Psoas muscle (tissue), 8 donors: ENCODE results near the gene NCOR1. TPM values are rescaled to one million over a fixed set of nuclear protein-coding genes. Genes with fewer than 3 reads are reported as not detected.
A peak's percentile ranks its signal among the peaks of the same experiment; 100 is the strongest.

Experiments used
- ATAC-seq, 4 donors: fragments of 200-7000 bp; cut with Tn5 transposase; one replicate each; pipeline ENCODE4 v1.9.1; 2020; ENCODE audit warnings: moderate library complexity in 3 of 4, mild to moderate bottlenecking in 2 of 4
- DNase-seq, 2 donors: peaks; one replicate each; pipeline ENCODE4 v3.0.0-alpha.2; 2020
- H3K27ac ChIP-seq: fragments of 200-600 bp; one replicate; pipeline ENCODE4 v1.8.0; 2022
- H3K27me3 ChIP-seq, 3 donors: fragments of 200-600 bp in 1 of 3; one replicate each; pipeline versions ENCODE4 v1.6.1 to v1.8.0; 2013 to 2022; ENCODE audit warnings: low read length in 2 of 3, mild to moderate bottlenecking in 2 of 3, moderate library complexity in 1 of 3; ENCODE audit not compliant: insufficient read depth in 3 of 3
- H3K36me3 ChIP-seq, 2 donors: fragments of 200-600 bp in 1 of 2; one replicate each; pipeline versions ENCODE4 v1.6.1 to v1.8.0; 2013 to 2022; ENCODE audit warnings: low read depth in 1 of 2, mild to moderate bottlenecking in 1 of 2, moderate library complexity in 1 of 2; ENCODE audit not compliant: insufficient read depth in 1 of 2
- H3K4me1 ChIP-seq: fragments of 200-600 bp; one replicate; pipeline ENCODE4 v1.8.0; 2022
- H3K4me3 ChIP-seq: fragments of 200-600 bp; one replicate; pipeline ENCODE4 v1.8.0; 2022; ENCODE audit warnings: mild to moderate bottlenecking
- H3K9me3 ChIP-seq: fragments of 200-600 bp; one replicate; pipeline ENCODE4 v1.8.0; 2022
- WGBS, 3 donors: extraction: QIAGEN DNeasy Blood & Tissue Kit; methylation state at CpG; one replicate each; pipeline versions ENCODE4 v1.1.6 to v1.1.7; 2013; 5-methylcytosine and 5-hydroxymethylcytosine counted together
- intact Hi-C, 2 donors: fragments of 100-400 bp; cut with DNase I; formaldehyde crosslinking; loops; one replicate each; pipeline versions ENCODE4 v1.11.0 to v1.14.2; 2022
- polyA plus RNA-seq, 3 donors: library from polyadenylated mRNA; stranded (reverse); fragments of 200-250 nt; gene quantifications; one replicate each; pipeline ENCODE4 v1.2.3, GENCODE V29; 2013
- total RNA-seq, 4 donors: library from RNA; stranded (reverse); fragmentation: NEBNext Ultra II Directional in 2 of 4; extraction: Animal tissue kit (Norgen Biotek cat#: 25700) in 2 of 4; gene quantifications; one replicate each; pipeline versions ENCODE4 v1.2.1 to v1.2.4, GENCODE V29; 2021 to 2023
- TF ChIP-seq, protein P1 (sequence below): fragments of 200-600 bp; IDR thresholded peaks from one replicate; pipeline ENCODE4 v1.8.0; 2022; ENCODE audit warnings: antibody characterized with exemption
- donor health status: healthy with polysubstance abuse.
- donor health status: DM: no; HTN: no; CAD: no; lungs with moderate emphysema.
- donor health status: Bipolar disorder and iron deficiency.
- donor health status: healthy.
- donor health status: DM: yes; HTN: yes; CAD: no.
- donor health status: DM: no; HTN: no; CAD: no.
- donor health status: DM: no; HTN: no; CAD: no.
- donor health status: DM: yes; HTN: yes; CAD: no.

Gene NCOR1
- total and polyA plus RNA-seq, 7 donors, result 22.8 to 102 (median 78.8) TPM

DNA sequence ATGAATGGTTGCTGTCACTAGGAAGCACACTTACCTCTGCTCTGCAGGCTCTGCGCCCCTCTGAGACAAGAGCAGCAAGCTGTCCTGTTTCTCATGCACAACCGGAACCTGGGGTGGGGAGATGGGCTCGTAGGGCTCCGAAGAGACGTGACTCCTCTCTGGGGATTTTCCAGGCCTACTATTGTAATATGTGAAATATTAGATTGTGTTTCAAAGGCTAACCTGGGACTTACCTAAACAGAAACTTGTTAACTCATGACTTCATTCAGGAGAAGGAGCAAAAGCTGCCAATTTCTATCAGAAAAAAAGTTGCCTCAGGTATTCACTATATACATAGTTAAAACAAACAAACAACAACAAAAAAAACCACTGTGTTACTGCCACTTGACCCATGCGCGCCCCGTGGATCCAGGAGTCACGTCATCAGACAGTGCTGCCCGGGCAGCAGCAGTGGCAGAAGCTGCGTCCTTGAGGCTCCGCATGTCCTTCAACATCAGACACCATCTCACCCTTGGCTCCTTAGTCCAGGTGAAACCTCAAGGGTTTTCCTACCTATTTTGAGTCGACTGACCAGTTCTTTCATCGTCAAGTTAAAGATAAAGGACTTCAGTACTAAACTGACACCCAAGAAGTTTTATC, 166.4 kb downstream of the NCOR1 start:
- no peaks in the 10 kb centered on the region for H3K9me3 ChIP-seq
- WGBS, 3 donors, result 82 to 90% (median 89%) methylated on average over 14 of the region's 14 CpGs
- DNase-seq, result no peak
- intact Hi-C loops, result no loop called here
- H3K27me3 ChIP-seq, result no peaks in the 10 kb centered on the region
- H3K4me1 ChIP-seq, result no peaks in the 10 kb centered on the region
- no peak overlapping the region for H3K27ac ChIP-seq
- no peak for ATAC-seq
- TF ChIP-seq, protein P1, sequence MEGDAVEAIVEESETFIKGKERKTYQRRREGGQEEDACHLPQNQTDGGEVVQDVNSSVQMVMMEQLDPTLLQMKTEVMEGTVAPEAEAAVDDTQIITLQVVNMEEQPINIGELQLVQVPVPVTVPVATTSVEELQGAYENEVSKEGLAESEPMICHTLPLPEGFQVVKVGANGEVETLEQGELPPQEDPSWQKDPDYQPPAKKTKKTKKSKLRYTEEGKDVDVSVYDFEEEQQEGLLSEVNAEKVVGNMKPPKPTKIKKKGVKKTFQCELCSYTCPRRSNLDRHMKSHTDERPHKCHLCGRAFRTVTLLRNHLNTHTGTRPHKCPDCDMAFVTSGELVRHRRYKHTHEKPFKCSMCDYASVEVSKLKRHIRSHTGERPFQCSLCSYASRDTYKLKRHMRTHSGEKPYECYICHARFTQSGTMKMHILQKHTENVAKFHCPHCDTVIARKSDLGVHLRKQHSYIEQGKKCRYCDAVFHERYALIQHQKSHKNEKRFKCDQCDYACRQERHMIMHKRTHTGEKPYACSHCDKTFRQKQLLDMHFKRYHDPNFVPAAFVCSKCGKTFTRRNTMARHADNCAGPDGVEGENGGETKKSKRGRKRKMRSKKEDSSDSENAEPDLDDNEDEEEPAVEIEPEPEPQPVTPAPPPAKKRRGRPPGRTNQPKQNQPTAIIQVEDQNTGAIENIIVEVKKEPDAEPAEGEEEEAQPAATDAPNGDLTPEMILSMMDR, result no peak
- H3K4me3 ChIP-seq, result no peak overlapping the region
- peaks cover 0 to 71% of the 10 kb centered on the region in 2 donors for H3K36me3 ChIP-seq

DNA sequence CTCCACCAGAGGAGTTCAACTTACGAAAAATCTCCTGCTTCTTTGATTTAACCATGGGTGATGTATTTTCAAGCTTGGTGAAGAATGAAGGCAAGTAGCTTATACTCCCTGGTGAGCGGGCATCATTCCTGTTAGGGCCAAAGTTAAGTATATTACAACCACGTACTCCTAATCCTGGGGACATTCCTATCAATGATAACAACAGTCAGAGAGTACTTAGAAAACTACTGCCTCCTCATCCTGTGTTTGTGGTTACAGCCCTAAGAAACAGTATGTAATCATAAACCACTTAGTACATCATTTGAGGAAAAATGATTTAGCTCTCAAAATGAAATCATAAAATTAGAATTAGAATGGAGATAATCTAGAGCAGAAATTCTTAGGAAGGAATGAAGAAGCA, 168.4 kb downstream of the NCOR1 start:
- Histone ChIP-seq H3K27ac (no peak overlapping the region), H3K36me3 (peaks cover 0 to 76% of the 10 kb centered on the region in 2 donors), H3K27me3 (no peaks in the 10 kb centered on the region), H3K9me3 (no peaks in the 10 kb centered on the region), H3K4me3 (no peak overlapping the region), H3K4me1 (no peaks in the 10 kb centered on the region)
- DNase-seq (no peak), ATAC-seq (no peak)
- intact Hi-C loops, result no loop called here
- 91 to 96% (median 94%) methylated on average over 3 of the region's 3 CpGs for WGBS, 3 donors
- TF ChIP-seq, protein P1, result no peak

DNA sequence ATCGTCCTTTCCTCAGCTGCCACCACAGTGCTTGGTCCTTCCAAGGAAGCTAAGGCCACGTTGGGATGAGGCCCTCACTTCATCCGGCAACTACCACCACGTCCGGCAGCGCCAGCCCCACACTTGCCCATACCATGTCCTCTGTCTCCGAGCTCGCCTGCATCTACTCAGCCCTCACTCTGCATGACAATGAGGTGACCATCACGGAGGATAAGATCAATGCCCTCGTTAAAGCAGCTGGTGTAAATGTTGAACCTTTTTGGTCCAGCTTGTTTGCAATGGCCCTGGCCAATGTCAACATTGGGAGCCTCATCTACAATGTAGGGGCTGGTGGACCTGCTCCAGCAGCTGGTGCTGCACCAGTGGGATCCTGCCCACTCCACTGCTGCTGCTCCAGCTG, 170.8 kb downstream of the NCOR1 start:
- Histone ChIP-seq H3K27ac (no peak overlapping the region), H3K4me1 (no peaks in the 10 kb centered on the region), H3K36me3 (peaks cover 1 to 98% of the 10 kb centered on the region in 2 donors), H3K4me3 (no peak overlapping the region), H3K27me3 (no peaks in the 10 kb centered on the region), H3K9me3 (no peaks in the 10 kb centered on the region)
- WGBS, 3 donors, result 84 to 89% (median 88%) methylated on average over 10 of the region's 10 CpGs
- DNase-seq (no peak), ATAC-seq (no peak)
- TF ChIP-seq, protein P1, result no peak
- intact Hi-C loops, result no loop called here

DNA sequence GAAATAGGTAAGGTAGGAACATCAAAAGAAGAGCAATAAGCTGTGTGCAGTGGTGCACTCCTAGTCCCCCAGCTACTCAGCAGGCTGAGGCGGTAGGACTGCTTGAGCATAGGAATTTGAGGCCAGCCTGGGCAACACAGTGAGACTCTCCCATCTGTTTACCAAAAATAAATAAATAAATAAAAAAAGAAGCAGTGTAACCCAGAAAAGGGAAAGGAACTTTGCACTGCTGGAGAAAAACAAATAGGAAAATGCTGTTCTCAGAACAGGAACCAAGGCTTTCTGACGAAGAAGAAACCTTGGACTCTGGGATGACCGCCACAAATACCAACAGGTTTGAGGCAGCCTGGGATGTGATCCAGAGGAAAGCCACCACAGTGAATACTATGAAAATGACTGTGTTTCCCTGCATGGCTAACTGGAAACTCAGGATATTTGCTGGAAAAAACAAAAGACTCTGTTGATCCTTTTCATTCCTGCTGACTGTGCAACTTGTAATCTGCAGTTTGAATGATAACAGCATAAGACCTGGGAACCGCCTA, 174.6 kb downstream of the NCOR1 start:
- intact Hi-C loops, result no loop called here
- Histone ChIP-seq H3K4me1 (no peaks in the 10 kb centered on the region), H3K9me3 (no peaks in the 10 kb centered on the region), H3K36me3 (peaks cover 6 to 99% of the 10 kb centered on the region in 2 donors), H3K27ac (no peak overlapping the region), H3K4me3 (no peak overlapping the region), H3K27me3 (no peaks in the 10 kb centered on the region)
- DNase-seq, result no peak
- TF ChIP-seq, protein P1, result no peak
- peak; percentile 9 to 39 (median 31) for ATAC-seq
- WGBS, 3 donors, result 84 to 90% (median 86%) methylated on average over 4 of the region's 4 CpGs

DNA sequence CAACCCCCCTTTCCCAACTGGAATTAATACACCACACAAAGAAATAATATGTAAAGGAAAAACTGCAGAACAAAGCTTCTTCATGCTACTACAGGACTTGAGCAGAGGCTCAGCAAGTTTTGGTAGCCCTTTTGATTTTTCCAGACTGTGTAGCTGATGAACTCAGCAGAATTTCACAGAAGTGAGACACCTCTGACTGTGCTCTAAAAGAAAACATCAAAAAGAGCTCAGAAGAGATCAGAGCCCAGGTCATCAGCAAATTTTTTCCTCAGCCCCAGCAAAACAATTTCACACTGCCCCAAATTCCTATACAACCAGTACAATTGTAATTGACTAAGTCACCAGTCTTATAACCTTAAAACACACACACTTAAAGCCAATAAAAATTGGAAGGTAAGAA, 177.7 kb downstream of the NCOR1 start:
- TF ChIP-seq, protein P1, result no peak
- intact Hi-C loops, result no loop called here
- H3K4me1 ChIP-seq, result no peaks in the 10 kb centered on the region
- DNase-seq (no peak), ATAC-seq (no peak)
- no peaks in the 10 kb centered on the region for H3K9me3 ChIP-seq
- H3K4me3 ChIP-seq, result no peak overlapping the region
- no peaks in the 10 kb centered on the region for H3K27me3 ChIP-seq
- H3K36me3 ChIP-seq, result peaks cover 8 to 100% of the 10 kb centered on the region in 2 donors
- H3K27ac ChIP-seq, result no peak overlapping the region
